Measurements from ENCODE around the gene FBLN2. TPM values are rescaled to one million over a fixed set of nuclear protein-coding genes. Genes with fewer than 3 reads are reported as not detected.

The FBLN2 gene
- polyA plus RNA-seq, 2 of the 4 experiments (the other 2 are of a cell fraction) = 1.1 to 2.7 TPM

GRCh38 chr3:13574798-13575451 lies 26.0 kb downstream of the FBLN2 start:
- WGBS (ENCODE audit: missing lambda C conversion rate) = 63% methylated on average over 14 of the region's 18 CpGs
- TF ChIP-seq RARB (CRISPR knock-in tag; IDR thresholded peaks at IDR 0.05) = no peak
- no peak for TF ChIP-seq HEYL (CRISPR knock-in tag; IDR thresholded peaks at IDR 0.05)
- TF ChIP-seq SREBF2 (IDR thresholded peaks at IDR 0.05) = no peak
- no peak for TF ChIP-seq ZNF302 (CRISPR knock-in tag; IDR thresholded peaks at IDR 0.05)
- TF ChIP-seq POLR2A (IDR thresholded peaks at IDR 0.05; ENCODE audit: low read length) = no peak
- POLR2A ChIA-PET = no interaction called here
- H3K4me1 ChIP-seq = no peaks in the 10 kb centered on the region
- H3K27ac ChIP-seq = no peak overlapping the region
- ATAC-seq (no peak), DNase-seq (ENCODE audit: low read depth in 1 of 2, low spot score in 1 of 2) (no peak), FAIRE-seq (no peak)
- H3K4me3 ChIP-seq = no peak overlapping the region
- CTCF ChIA-PET = interaction anchor here (1.1 to 2.6 kb wide), 5 partner anchors 9 to 81 kb away, joined by 3 to 13 read pairs (median 5); no protein-coding TSS in a partner anchor
- H3K9me3 ChIP-seq = no peaks in the 10 kb centered on the region
- H3K4me2 ChIP-seq = no peak overlapping the region

DNA sequence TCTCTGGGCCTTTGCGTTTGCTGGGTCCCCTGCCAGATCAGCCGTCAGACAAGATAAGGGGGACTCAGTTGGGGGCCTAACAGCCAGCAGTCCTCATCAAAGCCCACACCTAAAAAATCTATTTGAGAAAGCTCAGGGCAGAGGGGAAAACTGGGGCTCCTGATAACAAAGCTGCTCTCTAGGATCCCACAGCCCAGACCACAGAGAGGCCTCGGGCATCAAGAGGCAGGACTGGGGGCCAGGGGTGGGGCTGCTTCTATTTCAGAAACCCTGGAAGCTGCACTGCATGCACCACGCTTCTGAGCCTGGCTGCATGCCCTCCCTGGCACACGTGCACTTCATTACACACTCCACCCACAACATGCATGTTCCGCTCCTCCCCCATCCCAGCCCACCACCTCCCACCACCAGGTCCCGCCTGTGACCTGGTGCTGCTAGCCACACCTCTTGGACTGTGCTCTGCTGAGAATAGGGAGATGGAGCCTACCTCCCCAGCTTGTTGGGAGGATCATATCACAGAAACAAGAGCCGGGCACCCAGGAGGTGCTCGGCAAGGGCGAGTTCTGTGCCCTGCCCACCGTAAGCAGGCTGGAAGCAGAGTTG lies 26.6 kb downstream of the FBLN2 start:
- ATAC-seq (no peak), FAIRE-seq (no peak), DNase-seq (ENCODE audit: low read depth in 1 of 2, low spot score in 1 of 2) (no peak)
- H3K27ac ChIP-seq = no peak overlapping the region
- no peak overlapping the region for H3K4me2 ChIP-seq
- POLR2A ChIA-PET = no interaction called here
- no peaks in the 10 kb centered on the region for H3K4me1 ChIP-seq
- H3K9me3 ChIP-seq = no peaks in the 10 kb centered on the region
- no peak for TF ChIP-seq HMGXB4 (CRISPR knock-in tag; IDR thresholded peaks at IDR 0.05; ENCODE audit: borderline replicate concordance)
- TF ChIP-seq KDM1A (IDR thresholded peaks at IDR 0.05; ENCODE audit: low read depth) = no peak
- no peak for TF ChIP-seq HEYL (CRISPR knock-in tag; IDR thresholded peaks at IDR 0.05)
- no peak for TF ChIP-seq ATOH8 (CRISPR knock-in tag; IDR thresholded peaks at IDR 0.05; ENCODE audit: low read depth)
- no peak for TF ChIP-seq POLR2AphosphoS2 (conservative IDR thresholded peaks at IDR 0.05; ENCODE audit: low read length)
- no peak for TF ChIP-seq KDM5A (IDR thresholded peaks at IDR 0.05)
- TF ChIP-seq ZSCAN20 (CRISPR knock-in tag; IDR thresholded peaks at IDR 0.05) = no peak
- TF ChIP-seq, protein P1, sequence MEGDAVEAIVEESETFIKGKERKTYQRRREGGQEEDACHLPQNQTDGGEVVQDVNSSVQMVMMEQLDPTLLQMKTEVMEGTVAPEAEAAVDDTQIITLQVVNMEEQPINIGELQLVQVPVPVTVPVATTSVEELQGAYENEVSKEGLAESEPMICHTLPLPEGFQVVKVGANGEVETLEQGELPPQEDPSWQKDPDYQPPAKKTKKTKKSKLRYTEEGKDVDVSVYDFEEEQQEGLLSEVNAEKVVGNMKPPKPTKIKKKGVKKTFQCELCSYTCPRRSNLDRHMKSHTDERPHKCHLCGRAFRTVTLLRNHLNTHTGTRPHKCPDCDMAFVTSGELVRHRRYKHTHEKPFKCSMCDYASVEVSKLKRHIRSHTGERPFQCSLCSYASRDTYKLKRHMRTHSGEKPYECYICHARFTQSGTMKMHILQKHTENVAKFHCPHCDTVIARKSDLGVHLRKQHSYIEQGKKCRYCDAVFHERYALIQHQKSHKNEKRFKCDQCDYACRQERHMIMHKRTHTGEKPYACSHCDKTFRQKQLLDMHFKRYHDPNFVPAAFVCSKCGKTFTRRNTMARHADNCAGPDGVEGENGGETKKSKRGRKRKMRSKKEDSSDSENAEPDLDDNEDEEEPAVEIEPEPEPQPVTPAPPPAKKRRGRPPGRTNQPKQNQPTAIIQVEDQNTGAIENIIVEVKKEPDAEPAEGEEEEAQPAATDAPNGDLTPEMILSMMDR (IDR thresholded peaks at IDR 0.05) = no peak
- CTCF ChIA-PET = interaction anchor here (1.1 to 2.6 kb wide), 7 partner anchors 8 to 81 kb away, joined by 3 to 13 read pairs (median 3); no protein-coding TSS in a partner anchor
- WGBS (ENCODE audit: missing lambda C conversion rate) = 81% methylated on average over 10 of the region's 11 CpGs
- H3K4me3 ChIP-seq = no peak overlapping the region

DNA sequence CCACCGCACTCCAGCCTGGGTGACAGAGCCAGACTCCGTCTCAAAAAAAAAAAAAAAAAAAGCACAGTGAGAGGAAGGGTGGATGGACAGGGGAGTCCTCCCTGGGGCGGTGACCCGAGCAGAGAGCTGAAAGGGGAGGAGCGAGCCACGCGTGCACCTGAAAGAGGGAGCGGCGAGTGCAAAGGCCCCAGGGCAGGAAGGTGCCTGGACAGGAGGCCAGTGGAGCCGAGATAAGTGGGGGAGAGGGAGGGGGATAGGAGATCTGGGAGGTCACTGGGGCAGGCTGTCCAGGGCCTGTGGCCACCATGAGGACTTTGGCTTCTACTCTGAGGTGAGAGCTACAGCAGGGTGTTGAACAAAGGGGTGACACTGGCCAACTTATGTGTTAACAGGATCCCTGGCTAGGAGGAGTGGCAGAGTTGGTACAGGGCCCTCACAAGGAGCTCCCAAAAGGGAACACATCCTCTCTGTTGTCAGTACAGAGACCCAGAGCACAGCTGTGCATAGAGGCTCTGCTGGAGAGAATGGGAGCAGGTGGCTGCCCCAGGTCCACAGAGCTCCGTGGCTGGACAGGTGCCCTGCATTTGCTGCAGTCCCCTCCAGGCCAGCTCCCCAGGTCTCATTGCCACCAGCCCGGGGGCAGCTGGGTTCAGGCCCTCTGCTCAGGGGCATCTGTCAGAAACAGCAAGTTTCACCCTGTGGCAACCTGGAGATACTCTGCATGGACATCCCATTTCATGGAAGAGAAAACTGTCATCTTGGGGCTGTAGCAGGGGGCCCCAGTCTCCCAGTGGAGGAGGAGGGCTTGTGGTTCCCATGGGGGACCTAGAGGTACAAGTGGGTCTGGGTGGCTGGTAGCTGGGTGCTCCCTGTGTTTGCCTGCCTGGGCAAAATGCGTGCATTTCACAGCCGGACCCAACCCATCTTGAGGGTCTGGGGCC lies 28.5 kb downstream of the FBLN2 start:
- WGBS (ENCODE audit: missing lambda C conversion rate) = 90% methylated on average over 12 of the region's 14 CpGs
- H3K27ac ChIP-seq = no peak overlapping the region
- no peak for TF ChIP-seq MAZ (IDR thresholded peaks at IDR 0.05; ENCODE audit: borderline replicate concordance, low read depth, low read length)
- TF ChIP-seq NR3C1 (IDR thresholded peaks at IDR 0.05) = no peak
- no peaks in the 10 kb centered on the region for H3K4me1 ChIP-seq
- FAIRE-seq (no peak), DNase-seq (ENCODE audit: low read depth in 1 of 2, low spot score in 1 of 2) (no peak), ATAC-seq (no peak)
- CTCF ChIA-PET = interaction anchor here (1.0 to 1.3 kb wide), 3 partner anchors 73 to 1867 kb away, joined by 3 to 5 read pairs (median 4); no protein-coding TSS in a partner anchor
- H3K9me3 ChIP-seq = no peaks in the 10 kb centered on the region
- POLR2A ChIA-PET = no interaction called here
- H3K4me2 ChIP-seq = no peak overlapping the region
- H3K4me3 ChIP-seq = no peak overlapping the region

Data from A549 (cell line).